ENCODE results near the gene EEA1. TPM values are rescaled to one million over a fixed set of nuclear protein-coding genes. Genes with fewer than 3 reads are reported as not detected.
A peak's percentile ranks its signal among the peaks of the same experiment; 100 is the strongest.

EEA1 gene
- total RNA-seq, 1 donor from 2014 or later: 10.9 TPM

GRCh38 chr12:92938018-92938417 lies 8.9 kb upstream of the EEA1 start:
- intact Hi-C loops (cut with DNase I): no loop called here

GRCh38 chr12:92933606-92934005 lies 4.5 kb upstream of the EEA1 start:
- H3K4me3 ChIP-seq: no peak overlapping the region
- H3K9me3 ChIP-seq: no peaks in the 10 kb centered on the region
- no peaks in the 10 kb centered on the region for H3K27me3 ChIP-seq
- TF ChIP-seq CTCF (IDR thresholded peaks at IDR 0.05): no peak
- no peak overlapping the region for H3K27ac ChIP-seq
- DNase-seq (ENCODE audit: low spot score in 2 of 2): no peak
- intact Hi-C loops (cut with DNase I): no loop called here
- peaks cover 0 to 2% of the 10 kb centered on the region in 2 donors for H3K4me1 ChIP-seq
- H3K36me3 ChIP-seq: no peaks in the 10 kb centered on the region

More at GRCh38 chr12:92938018-92938417, 8.9 kb upstream of the EEA1 start:
- Histone ChIP-seq H3K36me3 (no peaks in the 10 kb centered on the region), H3K27me3 (no peaks in the 10 kb centered on the region), H3K4me3 (no peak overlapping the region), H3K9me3 (no peaks in the 10 kb centered on the region), H3K27ac (no peak overlapping the region), H3K4me1 (no peaks in the 10 kb centered on the region)
- no peak for DNase-seq (ENCODE audit: low spot score in 2 of 2)
- TF ChIP-seq CTCF (IDR thresholded peaks at IDR 0.05): no peak

- no peaks in the 10 kb centered on the region for H3K36me3 ChIP-seq
- no peaks in the 10 kb centered on the region for H3K27me3 ChIP-seq
- H3K9me3 ChIP-seq: no peaks in the 10 kb centered on the region
- peak overlapping the region; percentile 69 to 100 for H3K4me3 ChIP-seq
- DNase-seq (ENCODE audit: low spot score in 2 of 2): no peak
- peaks cover 5 to 10% of the 10 kb centered on the region in 2 donors for H3K4me1 ChIP-seq
- intact Hi-C loops (cut with DNase I): no loop called here
- peak overlapping the region; percentile 98 to 99 for H3K27ac ChIP-seq
- no peak for TF ChIP-seq CTCF (IDR thresholded peaks at IDR 0.05)
These were observed 1.3 kb upstream of the EEA1 start for GRCh38 chr12:92930421-92930820.

DNA sequence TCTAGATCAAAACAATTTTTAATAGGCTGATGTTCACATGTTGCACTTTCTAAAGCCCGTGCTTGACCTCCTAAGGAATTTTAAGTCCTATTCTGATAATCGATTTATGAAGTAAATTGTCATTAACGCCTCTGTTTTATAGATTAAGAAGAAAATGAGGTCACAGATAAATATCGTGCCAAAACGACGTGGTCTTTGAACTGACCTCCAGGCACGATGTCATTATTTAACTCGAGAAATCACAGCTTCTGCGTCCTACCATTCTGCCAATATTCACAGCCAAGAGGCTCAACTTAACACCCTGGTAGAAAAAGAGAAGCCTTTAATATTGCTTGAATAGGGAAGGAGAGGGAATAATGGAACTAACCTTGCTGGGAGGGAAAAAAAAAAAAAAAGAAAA lies 888 bp upstream of the EEA1 start:
- intact Hi-C loops (cut with DNase I): loop anchor here (1.0 to 5.0 kb wide), 6 partner anchors 31 to 783 kb away; partner anchors contain the start of genes BTG1, NUDT4 and SOCS2
- TF ChIP-seq CTCF (IDR thresholded peaks at IDR 0.05): no peak
- DNase-seq (ENCODE audit: low spot score in 2 of 2): no peak
- Histone ChIP-seq H3K36me3 (no peaks in the 10 kb centered on the region), H3K9me3 (no peaks in the 10 kb centered on the region), H3K4me3 (peak overlapping the region; percentile 69 to 100), H3K27me3 (no peaks in the 10 kb centered on the region), H3K4me1 (peaks cover 5 to 13% of the 10 kb centered on the region in 2 donors), H3K27ac (peak overlapping the region; percentile 98 to 99)

DNA sequence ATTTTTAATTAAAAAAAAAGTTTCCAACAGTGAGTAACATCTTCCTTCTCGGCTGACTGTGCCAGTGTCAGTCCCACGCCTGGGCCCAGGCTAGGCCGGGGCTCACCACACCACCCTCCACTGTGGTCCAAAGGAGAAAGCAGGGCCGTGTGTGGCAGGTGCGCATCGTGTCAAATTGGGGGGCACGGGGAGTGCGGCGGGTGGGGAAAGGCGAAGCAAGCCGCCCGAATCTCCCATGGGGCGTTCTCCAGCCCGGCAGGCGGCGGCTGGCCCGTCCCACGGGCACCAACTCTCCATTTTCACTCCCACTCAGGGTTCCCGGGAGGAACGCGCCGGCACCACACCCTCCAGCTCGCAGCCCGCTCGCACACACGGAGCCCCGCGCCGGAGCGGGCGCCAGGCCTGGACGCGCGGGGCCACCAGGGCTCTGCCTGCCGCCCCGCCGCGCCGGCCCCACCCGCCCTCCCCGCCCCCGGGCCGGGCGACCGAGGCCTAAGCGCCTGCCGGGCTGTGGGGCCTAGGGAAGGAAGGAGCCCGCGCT lies 604 bp downstream of the EEA1 start:
- Histone ChIP-seq H3K27me3 (no peaks in the 10 kb centered on the region), H3K36me3 (no peaks in the 10 kb centered on the region), H3K9me3 (no peaks in the 10 kb centered on the region), H3K4me3 (peak overlapping the region; percentile 69 to 100), H3K27ac (peak overlapping the region; percentile 98 to 99), H3K4me1 (peaks cover 5 to 13% of the 10 kb centered on the region in 2 donors)
- intact Hi-C loops (cut with DNase I): loop anchor here (5.0 kb wide), 5 partner anchors 141 to 781 kb away; partner anchors contain the start of genes BTG1, NUDT4 and SOCS2
- DNase-seq (ENCODE audit: low spot score in 2 of 2): peak in 1 of 2 donors; percentile 66
- TF ChIP-seq CTCF (IDR thresholded peaks at IDR 0.05): no peak
